ENCODE measurements around the gene ACIN1. TPM values are rescaled to one million over a fixed set of nuclear protein-coding genes. Genes with fewer than 3 reads are reported as not detected.

Gene ACIN1
- total and polyA plus RNA-seq, 2 of the 13 experiments (the other 11 are each of a cell fraction or from before 2014, with no cell fraction given): 165 to 183 TPM

DNA sequence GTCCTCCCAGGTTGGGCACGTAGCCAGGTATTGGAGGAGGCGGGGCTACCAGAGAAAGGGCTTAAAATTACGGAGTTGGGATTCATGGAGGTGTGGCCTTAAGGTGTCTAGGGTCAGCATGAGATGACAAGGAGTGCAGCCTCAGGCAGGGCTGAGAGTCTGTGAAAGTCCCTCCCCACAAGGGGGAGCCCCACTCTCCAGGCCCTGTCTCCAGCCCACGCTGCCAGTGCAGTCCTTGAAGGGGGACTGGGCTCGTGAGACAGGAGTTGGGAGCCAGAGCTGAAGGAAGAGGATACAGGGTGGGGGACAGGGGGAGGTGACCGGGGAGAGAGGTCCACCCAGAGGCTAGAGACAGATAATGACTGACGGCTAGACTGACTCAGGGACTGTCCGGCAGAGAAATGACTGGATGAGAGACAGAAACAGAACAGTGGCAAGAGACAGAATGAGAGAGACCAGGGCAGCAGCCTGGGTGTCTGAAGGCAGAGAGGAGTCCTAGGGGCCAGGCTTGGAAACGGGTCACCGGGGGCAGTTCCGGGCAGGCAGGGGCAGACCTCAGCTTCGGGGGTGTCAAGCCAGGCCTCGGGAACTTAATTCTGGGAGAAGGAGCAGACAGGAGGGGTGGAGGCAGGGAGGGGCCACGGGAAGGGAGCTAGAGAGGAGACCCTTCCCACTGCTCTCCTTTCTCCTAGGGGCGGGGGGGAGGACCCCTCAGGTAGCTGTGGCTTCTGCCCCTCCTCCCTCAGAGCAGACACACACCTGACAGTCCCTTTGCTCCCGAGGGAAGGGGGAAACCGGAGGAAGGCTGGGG lies 38.6 kb downstream of the ACIN1 start (continued):
- TF ChIP-seq ZKSCAN8 (CRISPR knock-in tag; IDR thresholded peaks at IDR 0.05; ENCODE audit: borderline replicate concordance) (peak; percentile 54; the same call in 1 of the 2 replicates), BHLHE40 (IDR thresholded peaks at IDR 0.05; ENCODE audit: low read length) (no peak), ZNF598 (CRISPR knock-in tag; IDR thresholded peaks at IDR 0.05; ENCODE audit: borderline replicate concordance) (peak; percentile 93; the same call in 1 of the 2 replicates), ZNF549 (CRISPR knock-in tag; IDR thresholded peaks at IDR 0.05) (no peak), ZSCAN29 (CRISPR knock-in tag; conservative IDR thresholded peaks at IDR 0.05) (peak; percentile 6; the same call in 1 of the 2 replicates)
- TF ChIP-seq, protein P1, sequence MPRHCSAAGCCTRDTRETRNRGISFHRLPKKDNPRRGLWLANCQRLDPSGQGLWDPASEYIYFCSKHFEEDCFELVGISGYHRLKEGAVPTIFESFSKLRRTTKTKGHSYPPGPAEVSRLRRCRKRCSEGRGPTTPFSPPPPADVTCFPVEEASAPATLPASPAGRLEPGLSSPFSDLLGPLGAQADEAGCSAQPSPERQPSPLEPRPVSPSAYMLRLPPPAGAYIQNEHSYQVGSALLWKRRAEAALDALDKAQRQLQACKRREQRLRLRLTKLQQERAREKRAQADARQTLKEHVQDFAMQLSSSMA (CRISPR knock-in tag; IDR thresholded peaks at IDR 0.05): 0 out of 2 replicates have a peak, but pooled peaks have one; percentile 48

DNA sequence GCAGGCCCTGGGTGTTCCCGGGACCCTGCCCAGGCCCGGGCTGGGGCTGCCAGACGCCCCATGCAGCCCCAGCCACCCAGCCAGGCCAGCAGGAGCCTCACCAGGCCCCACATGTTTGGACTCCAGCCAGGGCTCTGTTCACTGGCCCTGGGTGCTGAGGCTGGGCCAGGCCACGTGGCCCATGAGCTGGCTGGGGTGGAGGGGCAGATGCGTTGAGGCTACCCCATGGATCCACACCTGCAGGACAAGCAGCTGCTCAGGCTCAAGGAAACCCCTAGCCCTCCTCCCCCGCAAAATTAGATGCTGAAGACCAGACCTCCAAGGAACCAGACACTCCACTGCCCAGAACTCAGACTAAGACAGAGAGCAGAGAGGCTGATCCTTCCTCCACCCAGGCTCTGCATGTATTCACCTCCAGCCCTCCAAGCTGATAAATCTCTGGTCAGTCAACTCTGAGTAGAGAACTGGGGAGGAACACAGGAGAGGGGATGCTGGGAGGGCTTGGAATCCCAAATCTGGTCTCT lies 39.3 kb downstream of the ACIN1 start:
- no peak overlapping the region for H3K9ac ChIP-seq (ENCODE audit: insufficient read depth, low read depth, low read length)
- 0 out of 2 replicates have a peak, but pooled peaks have one; percentile 16 for TF ChIP-seq HOXD1 (CRISPR knock-in tag; IDR thresholded peaks at IDR 0.05)
- TF ChIP-seq, protein P2, sequence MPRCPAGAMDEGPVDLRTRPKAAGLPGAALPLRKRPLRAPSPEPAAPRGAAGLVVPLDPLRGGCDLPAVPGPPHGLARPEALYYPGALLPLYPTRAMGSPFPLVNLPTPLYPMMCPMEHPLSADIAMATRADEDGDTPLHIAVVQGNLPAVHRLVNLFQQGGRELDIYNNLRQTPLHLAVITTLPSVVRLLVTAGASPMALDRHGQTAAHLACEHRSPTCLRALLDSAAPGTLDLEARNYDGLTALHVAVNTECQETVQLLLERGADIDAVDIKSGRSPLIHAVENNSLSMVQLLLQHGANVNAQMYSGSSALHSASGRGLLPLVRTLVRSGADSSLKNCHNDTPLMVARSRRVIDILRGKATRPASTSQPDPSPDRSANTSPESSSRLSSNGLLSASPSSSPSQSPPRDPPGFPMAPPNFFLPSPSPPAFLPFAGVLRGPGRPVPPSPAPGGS (CRISPR knock-in tag; IDR thresholded peaks at IDR 0.05): 0 out of 2 replicates have a peak, but pooled peaks have one; percentile 25
- no peak for TF ChIP-seq TBL1XR1 (IDR thresholded peaks at IDR 0.05; ENCODE audit: borderline replicate concordance, low read length, partially characterized antibody)
- no peak for TF ChIP-seq FLYWCH1 (CRISPR knock-in tag; IDR thresholded peaks at IDR 0.05)
- no peak for TF ChIP-seq ZNF7 (CRISPR knock-in tag; IDR thresholded peaks at IDR 0.05)

More for the DNA sequence above, 39.3 kb downstream of the ACIN1 start:
- H3K27ac ChIP-seq (ENCODE audit: extremely low read length, insufficient read depth, low read length): no peak overlapping the region
- in situ Hi-C loops (cut with HindIII; ENCODE audit: extremely low pct_ligation_motif_present, low pct_unique_long_range_greater_than_20kb) (no loop called here), intact Hi-C loops (cut with micrococcal nuclease; ENCODE audit: unreplicated experiment) (no loop called here)
- no peak for DNase-seq (ENCODE audit: low spot score)
- H2AFZ ChIP-seq (ENCODE audit: low read length): no peak overlapping the region
- peaks cover 13 to 18% of the 10 kb centered on the region in 2 experiments for H3K36me3 ChIP-seq (replicated peaks in 1 of 2; ENCODE audit: control insufficient read depth in 1 of 2, insufficient read depth in 2 of 2, low read length in 2 of 2)
- no peaks in the 10 kb centered on the region for H3K79me2 ChIP-seq (ENCODE audit: insufficient read depth, low read length)
- peaks cover 13% of the 10 kb centered on the region; the same call in 1 of the 2 replicates for H4K20me1 ChIP-seq (ENCODE audit: insufficient read depth, low read length)
- POLR2A ChIA-PET: interaction anchor here (0.8 to 7.4 kb wide), 11 partner anchors 9 to 82 kb away, joined by 3 to 72 read pairs (median 12); partner anchors contain the start of genes ACIN1, AJUBA and C14orf119
- CTCF ChIA-PET (ENCODE audit: low intra/inter-chr PET ratio, low total read pairs): interaction anchor here (0.5 to 8.5 kb wide), 10 partner anchors 11 to 499 kb away, joined by 3 to 173 read pairs (median 18); no protein-coding TSS in a partner anchor
- WGBS (ENCODE audit: low lambda C conversion rate): 45% methylated on average over 6 of the region's 6 CpGs
- FAIRE-seq: no peak
- no peak overlapping the region for H3K4me3 ChIP-seq (replicated peaks in 1 of 3; ENCODE audit: insufficient read depth in 1 of 3, low read depth in 2 of 3, low read length in 3 of 3)
- peak overlapping the region; percentile 98 for H3K4me2 ChIP-seq (ENCODE audit: low read depth, low read length)
- peaks cover 0 to 6% of the 10 kb centered on the region in 2 experiments; a peak in 1 of 5 replicates for H3K27me3 ChIP-seq (ENCODE audit: control insufficient read depth in 1 of 2, insufficient read depth in 2 of 2, low read length in 2 of 2)
- H3K4me1 ChIP-seq (ENCODE audit: insufficient read depth, low read length): peaks cover 26% of the 10 kb centered on the region
- ATAC-seq: peak; percentile 0
- no TSS peak for BruUV-seq (replicated peaks)
- no peaks in the 10 kb centered on the region for H3K9me3 ChIP-seq (ENCODE audit: low read length)

Measured in HepG2 (cell line).